Stimulated activated naive CD8-positive, alpha-beta T cell treated with anti-CD3 and anti-CD28 coated beads, Interleukin-15, Interleukin-2, amounts not matched to agents 100 ng/mL and 50 ng/mL, for 24 hours (primary cell): ENCODE results near the gene DCUN1D5.

ENCODE experiments used
- H3K27ac Mint-ChIP-seq: one replicate; pipeline ENCODE4 v1.8.0; 2021; ENCODE audit warnings: mild to moderate bottlenecking, mixed read lengths
- H3K27me3 Mint-ChIP-seq: one replicate; pipeline ENCODE4 v1.8.0; 2021; ENCODE audit warnings: mixed read lengths
- H3K36me3 Mint-ChIP-seq: one replicate; pipeline ENCODE4 v1.8.0; 2021; ENCODE audit warnings: low read depth, mixed read lengths
- H3K4me1 Mint-ChIP-seq: one replicate; pipeline ENCODE4 v1.8.0; 2021; ENCODE audit warnings: low read depth, mixed read lengths
- H3K4me3 Mint-ChIP-seq: one replicate; pipeline ENCODE4 v1.8.0; 2021; ENCODE audit warnings: mild to moderate bottlenecking, mixed read lengths
- H3K9me3 Mint-ChIP-seq: one replicate; pipeline ENCODE4 v1.8.0; 2021; ENCODE audit warnings: mixed read lengths

The DCUN1D5 gene

DNA sequence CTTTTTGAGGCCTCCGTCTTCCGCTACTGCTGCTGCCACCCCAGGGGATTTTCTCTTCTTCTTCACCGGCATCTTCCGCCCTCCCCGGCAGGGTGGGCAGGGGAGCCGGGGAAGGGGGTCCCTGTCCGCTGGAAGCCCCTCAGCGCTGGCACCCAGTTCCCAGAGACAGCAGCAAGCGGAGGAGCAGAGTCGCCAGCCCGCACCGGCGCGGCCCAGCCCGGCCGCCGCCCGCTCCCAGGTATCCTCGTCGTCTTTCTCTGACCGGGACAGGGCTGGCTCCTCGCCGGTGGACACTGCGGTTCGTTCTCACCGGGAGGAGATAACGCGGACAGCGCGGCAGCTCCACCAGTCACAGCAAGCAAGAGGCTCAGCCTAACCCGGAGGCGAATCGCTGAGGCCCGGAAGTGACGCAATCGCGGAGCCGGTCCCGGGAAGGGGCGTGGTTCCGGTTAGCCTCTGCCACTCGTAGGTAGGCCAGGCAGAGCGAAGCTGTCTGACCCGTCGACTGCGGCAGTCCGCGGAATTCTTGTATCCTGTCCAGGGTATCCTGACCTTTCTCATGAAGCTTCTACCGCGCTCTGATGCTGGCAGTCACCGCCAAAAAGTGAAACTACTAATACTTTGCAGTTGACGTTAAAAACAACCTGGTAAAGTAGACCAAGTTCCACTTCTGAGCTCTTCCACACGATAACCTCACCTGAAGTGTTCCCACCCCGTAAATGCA lies at the start of gene DCUN1D5:
Gene DCUN1D5 (minus strand): TSS at position 360 of the 724 bp plus-strand sequence. CDS start 288 bp downstream, at position 72.
- no peaks in the 10 kb centered on the region for H3K9me3 Mint-ChIP-seq

DNA sequence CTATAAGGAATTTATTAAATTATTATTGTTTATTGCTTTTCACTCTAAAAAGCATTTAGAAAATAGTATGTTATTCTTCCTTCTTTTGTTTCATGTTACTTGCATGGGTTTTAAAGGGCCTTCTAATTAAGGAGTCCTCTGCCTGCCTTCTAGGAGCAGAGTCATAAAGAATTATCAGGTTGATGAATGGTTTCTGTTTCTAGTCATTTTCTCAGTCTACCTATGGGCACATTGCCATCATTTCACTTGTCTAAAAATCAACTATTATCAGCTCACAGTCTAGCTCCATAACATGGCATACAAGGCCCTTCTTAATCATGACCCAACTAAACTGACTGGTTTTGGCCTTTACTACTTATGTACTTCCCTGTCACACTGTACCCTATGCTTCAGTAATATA lies 33.5 kb upstream of the DCUN1D5 start:
- H3K4me1 Mint-ChIP-seq = no peaks in the 10 kb centered on the region
- H3K27me3 Mint-ChIP-seq = no peaks in the 10 kb centered on the region
- peaks cover 4% of the 10 kb centered on the region for H3K36me3 Mint-ChIP-seq
- no peaks in the 10 kb centered on the region for H3K9me3 Mint-ChIP-seq
- H3K27ac Mint-ChIP-seq = no peak overlapping the region
- H3K4me3 Mint-ChIP-seq = no peak overlapping the region

More for the DNA sequence above, at the start of gene DCUN1D5:
- H3K27me3 Mint-ChIP-seq = peaks cover 32% of the 10 kb centered on the region
- peak within 1 kb of the TSS; percentile 96 for H3K4me3 Mint-ChIP-seq
- peak within 1 kb of the TSS; percentile 94 for H3K27ac Mint-ChIP-seq
- H3K36me3 Mint-ChIP-seq = peaks cover 28% of the 10 kb centered on the region
- peaks cover 29% of the 10 kb centered on the region for H3K4me1 Mint-ChIP-seq

DNA sequence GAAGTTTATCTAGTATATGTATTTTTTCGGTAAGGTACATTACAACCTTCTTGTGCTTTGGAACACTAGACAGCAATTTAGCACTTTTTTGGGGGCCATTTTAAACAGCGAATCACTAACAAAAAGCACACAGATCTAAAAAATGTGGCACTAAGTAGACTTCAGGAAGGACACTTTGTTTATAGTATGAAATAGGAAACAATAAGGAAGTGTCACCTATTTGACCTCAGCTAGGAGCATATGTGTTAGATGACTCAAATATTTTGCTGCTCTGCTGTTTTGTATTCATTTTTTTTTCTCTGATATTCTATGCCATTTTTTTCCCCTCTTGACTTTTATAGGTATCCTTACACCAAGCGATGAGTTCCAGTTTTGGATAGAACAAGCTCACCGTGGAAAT lies 22.9 kb upstream of the DCUN1D5 start:
- H3K4me1 Mint-ChIP-seq = peaks cover 3% of the 10 kb centered on the region
- H3K4me3 Mint-ChIP-seq = no peak overlapping the region
- H3K27ac Mint-ChIP-seq = no peak overlapping the region
- no peaks in the 10 kb centered on the region for H3K9me3 Mint-ChIP-seq
- no peaks in the 10 kb centered on the region for H3K27me3 Mint-ChIP-seq
- no peaks in the 10 kb centered on the region for H3K36me3 Mint-ChIP-seq

DNA sequence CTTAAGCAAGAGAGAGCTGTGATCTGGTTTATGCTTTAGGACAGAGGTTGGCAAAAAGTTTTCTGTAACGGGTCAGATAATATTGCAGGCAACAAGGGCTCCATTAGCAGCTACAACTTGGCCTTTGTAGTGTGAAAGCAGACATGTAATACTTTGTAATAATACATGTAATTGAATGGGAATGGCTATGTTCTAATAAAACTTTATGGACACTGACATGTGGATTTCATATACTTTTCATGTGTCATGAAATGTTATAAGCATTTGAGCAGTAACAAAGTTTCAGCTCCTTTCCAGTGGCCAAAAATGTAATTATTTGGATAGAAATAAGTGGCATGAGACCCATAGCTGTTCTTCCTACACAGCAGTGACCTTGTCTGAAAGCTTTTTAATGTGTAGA lies 20.4 kb upstream of the DCUN1D5 start:
- Mint-ChIP-seq H3K27ac (no peak overlapping the region), H3K4me3 (no peak overlapping the region), H3K27me3 (no peaks in the 10 kb centered on the region), H3K36me3 (no peaks in the 10 kb centered on the region), H3K4me1 (peaks cover 13% of the 10 kb centered on the region), H3K9me3 (no peaks in the 10 kb centered on the region)

DNA sequence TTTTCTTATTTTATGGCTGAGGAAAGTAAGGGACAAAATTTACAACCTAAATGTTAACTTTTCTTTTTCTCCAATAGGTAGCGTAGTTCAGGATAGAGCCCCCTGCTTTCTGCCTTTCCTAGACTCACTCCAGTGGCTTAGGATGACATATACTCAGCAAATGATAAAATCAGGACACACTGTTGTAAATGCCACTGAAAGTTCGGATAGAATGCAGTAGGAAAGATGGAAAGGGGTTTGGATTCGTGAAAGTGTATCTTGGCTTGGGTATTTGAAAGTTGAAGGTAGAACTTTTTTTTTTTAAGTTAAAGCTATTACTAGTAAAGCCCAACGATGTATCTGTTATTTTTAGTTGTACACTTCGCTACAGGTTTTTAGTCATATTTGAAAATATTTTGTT lies 19.4 kb upstream of the DCUN1D5 start:
- no peaks in the 10 kb centered on the region for H3K9me3 Mint-ChIP-seq
- H3K4me1 Mint-ChIP-seq = peaks cover 13% of the 10 kb centered on the region
- no peak overlapping the region for H3K27ac Mint-ChIP-seq
- H3K36me3 Mint-ChIP-seq = no peaks in the 10 kb centered on the region
- H3K27me3 Mint-ChIP-seq = no peaks in the 10 kb centered on the region
- no peak overlapping the region for H3K4me3 Mint-ChIP-seq

DNA sequence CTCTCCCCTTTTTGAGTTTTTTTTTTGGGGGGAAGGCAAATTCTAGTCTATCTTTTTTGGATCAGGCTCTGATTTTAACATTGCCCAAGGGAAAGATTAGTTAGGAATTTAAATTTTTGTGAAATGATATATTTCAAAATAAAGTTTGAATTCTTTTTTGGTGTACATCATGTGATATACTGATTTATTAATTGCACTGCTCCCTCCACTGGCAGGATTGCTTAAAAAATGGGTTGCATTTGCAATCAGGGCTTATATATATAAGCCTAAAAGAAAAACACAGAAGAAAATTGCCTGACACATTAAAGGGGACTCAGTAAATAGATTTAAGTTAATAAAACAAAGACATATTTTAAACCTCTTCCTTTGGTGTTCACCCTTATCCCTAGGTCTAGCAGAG lies 18.4 kb upstream of the DCUN1D5 start:
- peaks cover 3% of the 10 kb centered on the region for H3K27me3 Mint-ChIP-seq
- no peaks in the 10 kb centered on the region for H3K9me3 Mint-ChIP-seq
- H3K4me3 Mint-ChIP-seq = peak overlapping the region; percentile 92
- H3K36me3 Mint-ChIP-seq = no peaks in the 10 kb centered on the region
- H3K27ac Mint-ChIP-seq = no peak overlapping the region
- H3K4me1 Mint-ChIP-seq = peaks cover 13% of the 10 kb centered on the region

DNA sequence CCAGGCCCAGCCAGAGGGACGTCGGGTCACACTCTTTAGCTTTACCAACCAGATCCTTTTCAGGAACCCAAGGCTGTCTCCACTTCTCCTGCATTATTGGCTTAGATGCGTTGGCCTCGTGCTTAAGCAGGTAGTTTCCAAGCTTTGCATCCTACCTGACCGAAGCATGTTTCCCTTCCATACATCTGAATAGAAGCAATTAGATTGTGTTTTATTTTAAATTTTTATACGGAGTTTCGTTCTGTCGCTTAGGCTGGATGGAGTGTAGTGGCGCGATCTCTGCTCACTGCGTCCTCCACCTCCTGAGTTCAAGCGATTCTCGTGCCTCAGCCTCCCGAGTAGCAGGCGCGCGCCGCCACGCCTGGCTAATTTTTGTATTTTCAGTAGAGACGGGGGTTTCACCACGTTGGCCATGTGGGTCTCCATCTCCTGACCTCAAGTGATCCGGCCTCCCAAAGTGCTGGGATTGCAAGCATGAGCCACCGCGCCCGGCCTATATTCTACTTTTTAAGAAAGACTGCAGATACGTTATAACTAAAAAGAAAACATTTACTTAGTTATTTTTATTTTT lies 17.9 kb upstream of the DCUN1D5 start:
- Mint-ChIP-seq H3K4me3 (peak overlapping the region; percentile 92), H3K27ac (peak overlapping the region; percentile 81)

DNA sequence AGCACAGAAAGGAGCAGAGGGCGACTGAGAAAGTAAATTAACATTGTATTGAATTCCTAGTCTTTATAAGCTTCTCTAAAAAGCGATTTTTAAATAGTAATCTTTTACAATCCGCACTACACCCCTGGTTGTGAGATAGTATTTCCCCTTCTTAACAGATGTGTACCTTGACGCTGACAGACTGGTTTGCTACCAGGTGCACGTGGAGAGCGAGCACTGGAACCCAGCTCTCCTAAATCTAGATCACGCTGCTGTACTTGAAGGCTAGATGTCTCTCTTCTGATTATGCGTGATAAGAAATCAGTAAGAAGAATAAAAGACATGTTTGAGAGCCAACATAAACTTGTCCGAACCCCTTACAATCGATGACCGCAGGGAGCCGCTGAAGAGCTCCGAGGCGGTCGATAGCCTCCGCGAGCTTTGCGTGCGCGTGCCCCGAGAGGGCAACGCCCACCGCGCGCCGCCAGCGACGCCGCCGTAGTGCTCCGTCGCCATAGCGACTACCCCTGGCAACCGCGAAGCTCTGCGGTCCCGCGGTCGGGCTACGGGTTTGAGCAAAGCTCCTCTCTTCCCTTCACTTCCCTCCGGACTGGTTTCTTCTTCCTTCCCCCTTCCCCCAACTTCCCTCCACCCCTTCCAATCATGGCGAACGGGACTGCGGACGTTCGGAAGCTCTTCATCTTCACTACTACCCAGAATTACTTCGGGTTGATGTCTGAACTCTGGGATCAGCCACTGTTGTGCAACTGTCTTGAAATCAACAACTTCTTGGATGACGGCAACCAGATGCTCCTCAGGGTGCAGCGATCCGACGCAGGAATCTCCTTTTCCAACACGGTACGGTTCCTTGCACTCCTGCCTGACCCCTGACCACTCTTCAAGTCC lies 17.2 kb upstream of the DCUN1D5 start, which contains the start of gene DYNC2H1:
Gene DYNC2H1 (plus strand): TSS at position 494 of the 885 bp plus-strand sequence. CDS start 149 bp downstream, at position 643.
- Mint-ChIP-seq H3K27ac (peak within 1 kb of the TSS; percentile 81), H3K27me3 (peaks cover 12% of the 10 kb centered on the region), H3K9me3 (no peaks in the 10 kb centered on the region), H3K36me3 (no peaks in the 10 kb centered on the region), H3K4me1 (peaks cover 13% of the 10 kb centered on the region), H3K4me3 (peak within 1 kb of the TSS; percentile 92)

More for the DNA sequence above, 17.9 kb upstream of the DCUN1D5 start:
- Mint-ChIP-seq H3K27me3 (peaks cover 6% of the 10 kb centered on the region), H3K9me3 (no peaks in the 10 kb centered on the region), H3K36me3 (no peaks in the 10 kb centered on the region), H3K4me1 (peaks cover 13% of the 10 kb centered on the region)

DNA sequence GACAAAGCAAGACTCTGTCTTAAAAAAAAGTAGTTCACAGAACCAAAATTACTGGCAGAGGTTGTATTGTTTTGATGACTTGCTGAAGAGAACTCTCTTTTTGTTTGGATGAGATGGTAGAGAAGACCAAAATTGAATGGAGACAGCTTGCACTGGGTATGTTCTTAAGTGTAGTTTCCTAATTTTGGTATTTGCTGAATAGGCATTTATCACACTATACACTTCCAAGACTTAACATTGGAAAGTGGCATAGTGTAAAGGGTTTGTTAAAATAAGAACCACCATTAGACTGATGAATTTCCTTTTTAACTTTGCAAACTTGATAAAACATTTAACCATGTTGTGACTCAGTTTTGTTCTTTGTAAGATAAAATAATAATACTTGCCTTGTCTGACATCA lies 5.3 kb upstream of the DCUN1D5 start:
- no peaks in the 10 kb centered on the region for H3K9me3 Mint-ChIP-seq
- no peak overlapping the region for H3K27ac Mint-ChIP-seq
- no peaks in the 10 kb centered on the region for H3K36me3 Mint-ChIP-seq
- H3K27me3 Mint-ChIP-seq = peaks cover 70% of the 10 kb centered on the region
- H3K4me1 Mint-ChIP-seq = peaks cover 6% of the 10 kb centered on the region
- no peak overlapping the region for H3K4me3 Mint-ChIP-seq

DNA sequence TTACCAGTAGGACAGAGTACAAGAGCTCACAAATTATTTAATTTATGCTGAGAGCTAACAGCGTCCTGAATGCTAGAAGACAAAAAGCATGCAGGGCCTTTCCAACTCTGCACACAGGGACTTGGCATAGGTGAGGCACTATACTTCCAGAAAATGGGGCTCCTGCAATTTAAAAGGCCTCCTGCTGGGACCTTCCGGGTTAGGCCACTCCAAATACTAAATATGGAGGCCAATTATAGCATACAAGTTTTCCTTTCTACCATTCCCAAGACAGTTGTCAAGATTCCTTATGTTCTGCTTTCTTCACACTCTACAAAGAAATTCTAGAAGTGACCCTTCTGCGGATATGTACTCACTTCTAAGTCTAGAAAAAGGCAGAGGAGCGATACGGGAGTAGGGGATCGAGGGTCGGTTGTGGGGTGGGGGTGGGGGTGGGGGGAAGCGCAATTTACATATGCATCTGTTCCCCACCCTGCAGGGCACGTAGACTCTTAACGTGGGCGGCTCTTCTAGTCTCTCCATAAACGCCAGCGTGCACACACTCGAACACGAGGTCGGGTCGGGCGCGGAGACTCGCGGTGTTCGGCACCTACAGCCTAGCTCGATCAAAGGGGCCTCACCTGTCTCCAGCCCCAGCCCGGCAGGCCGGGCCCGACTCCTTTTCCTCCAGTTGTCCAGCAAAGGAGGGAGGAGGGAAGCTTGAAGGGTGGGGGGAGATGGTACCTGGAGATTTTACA lies 728 bp downstream of the DCUN1D5 start:
- peaks cover 33% of the 10 kb centered on the region for H3K4me1 Mint-ChIP-seq
- H3K27me3 Mint-ChIP-seq = peaks cover 25% of the 10 kb centered on the region
- H3K27ac Mint-ChIP-seq = peak overlapping the region; percentile 94

DNA sequence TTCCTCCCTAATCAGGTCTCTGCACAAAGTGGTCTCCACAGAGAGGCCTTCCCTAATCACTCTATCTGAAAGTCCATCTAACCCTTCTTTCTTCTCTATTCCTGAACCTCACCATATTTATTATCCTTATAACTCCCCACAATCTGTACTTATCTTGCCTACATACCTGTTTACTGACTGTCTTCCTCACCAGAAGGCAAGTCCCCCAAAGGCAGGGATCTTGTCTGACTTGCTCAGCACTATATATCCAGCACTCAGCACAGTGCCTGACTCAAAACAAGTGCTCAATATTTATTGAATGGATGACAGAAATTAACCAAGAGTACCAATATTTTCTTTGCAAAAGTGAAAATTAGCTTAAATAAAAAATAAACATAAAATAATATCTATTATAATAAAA lies 5.5 kb downstream of the DCUN1D5 start:
- Mint-ChIP-seq H3K4me3 (no peak overlapping the region), H3K36me3 (peaks cover 53% of the 10 kb centered on the region), H3K27me3 (no peaks in the 10 kb centered on the region), H3K4me1 (peaks cover 31% of the 10 kb centered on the region), H3K9me3 (no peaks in the 10 kb centered on the region), H3K27ac (no peak overlapping the region)

More for the DNA sequence above, 728 bp downstream of the DCUN1D5 start:
- Mint-ChIP-seq H3K9me3 (no peaks in the 10 kb centered on the region), H3K4me3 (peak overlapping the region; percentile 96), H3K36me3 (peaks cover 28% of the 10 kb centered on the region)

DNA sequence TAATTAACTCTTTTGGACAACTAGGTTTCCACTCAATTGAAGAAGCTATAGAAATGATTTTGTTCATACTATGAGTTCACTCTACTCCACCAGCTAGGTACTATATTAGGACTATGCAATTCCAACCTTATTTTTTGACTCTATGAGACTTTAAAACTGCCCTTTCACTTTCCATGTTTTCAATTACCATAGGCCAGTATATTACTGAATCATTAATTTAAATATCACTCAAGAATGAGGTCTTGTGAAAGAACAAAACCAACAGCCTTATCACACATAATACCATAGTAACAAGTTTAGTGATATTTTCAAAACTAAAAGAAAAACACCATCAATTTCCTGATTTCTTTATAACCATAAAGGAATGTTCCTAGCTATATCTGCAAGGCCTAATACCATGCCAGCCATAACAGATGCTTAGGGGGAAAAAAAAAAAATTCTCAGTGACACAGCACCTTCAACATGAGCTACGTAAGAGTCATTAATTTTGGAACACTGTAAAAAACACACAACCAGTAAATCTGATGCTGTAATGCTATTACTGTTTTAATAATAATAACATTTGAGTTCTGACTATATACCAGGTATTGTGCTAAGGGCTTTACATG lies 6.1 kb downstream of the DCUN1D5 start:
- Mint-ChIP-seq H3K36me3 (peaks cover 50% of the 10 kb centered on the region), H3K27ac (no peak overlapping the region), H3K4me3 (no peak overlapping the region), H3K27me3 (no peaks in the 10 kb centered on the region), H3K9me3 (no peaks in the 10 kb centered on the region), H3K4me1 (peaks cover 29% of the 10 kb centered on the region)

DNA sequence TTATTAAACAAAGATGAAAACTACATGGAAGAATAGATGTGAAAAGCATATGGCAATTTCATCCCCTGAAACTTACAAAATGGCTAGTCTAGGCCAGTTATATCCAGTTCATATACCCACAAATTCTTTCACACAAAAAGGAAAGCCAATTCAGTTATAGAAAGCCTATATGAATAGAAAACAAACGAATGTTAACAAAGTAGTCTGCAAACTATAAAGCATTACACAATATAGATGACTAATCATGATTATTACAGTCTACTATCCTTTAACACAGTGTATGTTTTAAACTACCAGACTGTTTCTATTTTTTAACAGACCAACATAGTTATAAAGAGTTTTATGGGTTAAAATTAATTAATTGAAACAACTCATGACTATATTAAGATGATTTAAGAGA lies 12.1 kb downstream of the DCUN1D5 start:
- Mint-ChIP-seq H3K4me1 (peaks cover 2% of the 10 kb centered on the region), H3K4me3 (no peak overlapping the region), H3K36me3 (peaks cover 73% of the 10 kb centered on the region), H3K27me3 (no peaks in the 10 kb centered on the region), H3K9me3 (no peaks in the 10 kb centered on the region), H3K27ac (no peak overlapping the region)

DNA sequence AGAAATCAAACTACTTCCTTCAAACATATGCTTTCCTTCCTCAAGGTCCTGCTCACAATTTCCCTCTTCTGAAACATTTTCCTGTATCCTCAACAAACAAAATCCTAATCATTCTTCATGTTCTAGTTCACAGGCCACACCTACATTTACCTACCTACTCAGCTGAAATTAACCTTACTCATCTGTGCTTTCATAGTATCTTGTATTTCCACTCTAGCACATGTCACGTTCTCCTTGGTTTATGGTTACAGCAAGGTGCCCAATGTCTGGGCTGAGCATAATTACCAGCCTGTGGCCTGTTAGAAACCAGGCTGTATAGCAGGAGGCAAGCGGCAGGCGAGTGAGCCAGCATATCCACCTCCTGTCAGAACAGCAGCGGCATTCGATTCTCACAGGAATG lies 13.2 kb downstream of the DCUN1D5 start:
- Mint-ChIP-seq H3K27me3 (no peaks in the 10 kb centered on the region), H3K4me3 (no peak overlapping the region), H3K9me3 (no peaks in the 10 kb centered on the region), H3K36me3 (peaks cover 78% of the 10 kb centered on the region), H3K4me1 (peaks cover 2% of the 10 kb centered on the region), H3K27ac (peak overlapping the region; percentile 24)
